Cardiac fibroblast (primary cell): ENCODE data around the gene UTY.
"Not testable (repeated sequence)": the region's sequence is repeated elsewhere in the genome, so short reads cannot be mapped to it uniquely, and the experiment has no call there.

Experiments
- DNase-seq, 2 donors: peaks; one replicate each; pipeline versions ENCODE4 v3.0.0 to v3.0.0-alpha.2; 2010; ENCODE audit warnings: low read depth in 2 of 2
- H3K4me3 ChIP-seq, 2 donors: replicated peaks in 1 of 2; 1 replicate in 1 of 2; 2 replicates in 1 of 2; pipeline ENCODE4 v1.5.1; 2011; ENCODE audit warnings: low read depth in 2 of 2, low read length in 2 of 2, mild to moderate bottlenecking in 2 of 2, moderate library complexity in 1 of 2
- CTCF ChIP-seq: IDR thresholded peaks from one replicate; pipeline ENCODE4 v1.5.1; 2011; ENCODE audit warnings: low read depth, mild to moderate bottlenecking, low read length, inconsistent platforms

The UTY gene

GRCh38 chrY:13291199-13291598 lies 188.6 kb downstream of the UTY start:
- DNase-seq, result no peak
- no peak for TF ChIP-seq CTCF
- no peak overlapping the region for H3K4me3 ChIP-seq

GRCh38 chrY:13282151-13283054 lies 197.4 kb downstream of the UTY start:
- peak; percentile 39 to 60 for DNase-seq
- not testable (repeated sequence) for H3K4me3 ChIP-seq

- no peak overlapping the region for H3K4me3 ChIP-seq
- DNase-seq, result no peak
- no peak for TF ChIP-seq CTCF
Measured at GRCh38 chrY:13279561-13279960, 200.3 kb downstream of the UTY start.

- no peak for DNase-seq
- no peak for TF ChIP-seq CTCF
- no peak overlapping the region for H3K4me3 ChIP-seq
Measured at GRCh38 chrY:13271706-13272105, 208.1 kb downstream of the UTY start.

- DNase-seq, result peak in 1 of 2 donors; percentile 5
- H3K4me3 ChIP-seq, result not testable (repeated sequence)
Measured at GRCh38 chrY:13253941-13254440, 225.8 kb downstream of the UTY start.

- no peak for TF ChIP-seq CTCF
- no peak overlapping the region for H3K4me3 ChIP-seq
- no peak for DNase-seq
Measured at GRCh38 chrY:13250421-13250820, 229.4 kb downstream of the UTY start.

- no peak for TF ChIP-seq CTCF
- no peak for DNase-seq
- no peak overlapping the region for H3K4me3 ChIP-seq
Measured at GRCh38 chrY:13243716-13244115, 236.1 kb downstream of the UTY start.

- no peak for TF ChIP-seq CTCF
- DNase-seq, result peak; percentile 28 to 65
- H3K4me3 ChIP-seq, result no peak overlapping the region
Measured at GRCh38 chrY:13233901-13234300, 245.9 kb downstream of the UTY start.
